Suppressor macrophage (primary cell): ENCODE data around the gene STEAP2.

ENCODE experiments used
- DNase-seq, 4 experiments: peaks; one replicate each; pipeline ENCODE4 v3.0.0-alpha.2; 2020 to 2022

STEAP2 gene

DNA sequence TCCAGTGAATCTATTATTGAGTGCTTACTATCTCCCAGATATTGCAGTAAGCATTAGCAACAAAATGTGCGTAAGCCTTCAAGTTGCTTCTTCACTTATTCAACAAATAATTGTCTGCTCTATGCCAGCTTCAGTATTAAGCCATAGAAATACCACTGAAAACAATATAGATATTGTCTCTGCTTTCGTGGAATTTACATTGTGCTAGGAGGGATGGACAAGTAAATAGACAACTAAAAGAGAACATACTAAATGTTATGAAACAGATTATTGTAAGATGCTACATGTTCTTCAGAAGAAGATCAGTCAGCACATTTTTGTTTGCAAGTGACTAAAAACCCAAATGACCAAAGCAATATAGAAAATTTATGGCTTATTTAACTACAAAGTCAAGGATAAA, 60.7 kb downstream of the STEAP2 start:
- DNase-seq, result no peak

DNA sequence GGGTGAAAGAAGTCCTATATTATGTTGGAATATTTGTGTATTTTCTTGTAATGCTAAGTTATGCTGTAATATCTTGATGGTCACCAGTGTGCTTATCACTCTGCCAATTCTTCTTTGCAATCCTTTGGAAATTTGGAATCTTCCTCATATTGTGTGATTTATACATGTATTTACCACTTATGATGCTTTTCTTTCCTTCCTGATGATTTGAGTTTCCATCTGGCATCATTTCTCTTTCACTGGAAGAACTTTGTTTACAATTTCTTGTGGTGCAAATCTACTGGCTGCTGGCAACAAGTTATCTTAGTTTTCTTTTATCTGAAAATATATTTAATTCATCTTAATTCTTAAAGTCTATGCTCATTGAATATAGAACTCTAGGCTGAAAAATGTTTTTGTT, 62.6 kb downstream of the STEAP2 start:
- DNase-seq, result no peak

GRCh38 chr7:90276033-90276728, 64.6 kb downstream of the STEAP2 start:
- no peak for DNase-seq
